ENCODE results near the gene ARHGAP12.

Gene ARHGAP12

GRCh38 chr10:31875608-31876007 is 53.0 kb downstream of the ARHGAP12 start:
- DNase-seq = no peak

GRCh38 chr10:31873724-31874123 is 54.9 kb downstream of the ARHGAP12 start:
- no peak for DNase-seq

GRCh38 chr10:31871266-31872065 is 57.2 kb downstream of the ARHGAP12 start:
- no peak for DNase-seq

GRCh38 chr10:31867646-31868045 is 61.0 kb downstream of the ARHGAP12 start:
- DNase-seq = no peak

- DNase-seq = no peak
Observed at GRCh38 chr10:31866118-31866670, 62.4 kb downstream of the ARHGAP12 start.

- DNase-seq = no peak
Observed at GRCh38 chr10:31864834-31865518, 63.7 kb downstream of the ARHGAP12 start.

- DNase-seq = no peak
Observed at GRCh38 chr10:31855033-31855432, 73.6 kb downstream of the ARHGAP12 start.

GRCh38 chr10:31853629-31854028 is 75.0 kb downstream of the ARHGAP12 start:
- DNase-seq = no peak

- no peak for DNase-seq
Observed at GRCh38 chr10:31851216-31851615, 77.4 kb downstream of the ARHGAP12 start.

- DNase-seq = no peak
Observed at GRCh38 chr10:31847515-31847914, 81.1 kb downstream of the ARHGAP12 start.

GRCh38 chr10:31838709-31839108 is 89.9 kb downstream of the ARHGAP12 start:
- DNase-seq = no peak

- DNase-seq = no peak
Observed at GRCh38 chr10:31838065-31838464, 90.6 kb downstream of the ARHGAP12 start.

- DNase-seq = no peak
Observed at GRCh38 chr10:31836569-31837406, 91.8 kb downstream of the ARHGAP12 start.

- no peak for DNase-seq
Observed at GRCh38 chr10:31833753-31834152, 94.9 kb downstream of the ARHGAP12 start.

GRCh38 chr10:31832261-31832660 is 96.4 kb downstream of the ARHGAP12 start:
- no peak for DNase-seq

- no peak for DNase-seq
Observed at GRCh38 chr10:31830887-31831286, 97.7 kb downstream of the ARHGAP12 start.

GRCh38 chr10:31829776-31830175 is 98.9 kb downstream of the ARHGAP12 start:
- DNase-seq = no peak

- no peak for DNase-seq
Observed at GRCh38 chr10:31823358-31823757, 105.3 kb downstream of the ARHGAP12 start.

- DNase-seq = no peak
Observed at GRCh38 chr10:31822616-31823318, 105.9 kb downstream of the ARHGAP12 start.

- DNase-seq = no peak
Observed at GRCh38 chr10:31822150-31822549, 106.5 kb downstream of the ARHGAP12 start.

- DNase-seq = no peak
Observed at GRCh38 chr10:31820778-31821369, 107.8 kb downstream of the ARHGAP12 start.

GRCh38 chr10:31820096-31820495 is 108.5 kb downstream of the ARHGAP12 start:
- DNase-seq = no peak
